Osteoblast (primary cell): ENCODE measurements around the gene CFAP43. TPM values are rescaled to one million over a fixed set of nuclear protein-coding genes. Genes with fewer than 3 reads are reported as not detected.
A peak's percentile ranks its signal among the peaks of the same experiment; 100 is the strongest.

Source experiments
- DNase-seq: peaks from one replicate; pipeline ENCODE4 v3.0.0; 2011; ENCODE audit warnings: low spot score, mixed read lengths; ENCODE audit not compliant: insufficient read length; ENCODE audit errors: missing footprints
- H2AFZ ChIP-seq: 2 replicates; pipeline ENCODE4 v1.6.0; 2011; ENCODE audit warnings: mild to moderate bottlenecking, low read length
- H3K27ac ChIP-seq: 2 replicates; pipeline ENCODE4 v1.5.1; 2011; ENCODE audit warnings: mild to moderate bottlenecking, low read depth, low read length, moderate library complexity
- H3K27me3 ChIP-seq: 2 replicates; pipeline ENCODE4 v1.6.0; 2012; ENCODE audit warnings: mild to moderate bottlenecking, control low read depth, inconsistent platforms, low read length, moderate library complexity; ENCODE audit not compliant: insufficient read depth
- H3K36me3 ChIP-seq: 2 replicates; pipeline ENCODE4 v1.5.1; 2011; ENCODE audit warnings: mild to moderate bottlenecking, low read length, control low read depth, moderate library complexity; ENCODE audit not compliant: insufficient read depth
- H3K4me1 ChIP-seq: 2 replicates; pipeline ENCODE4 v1.5.1; 2011; ENCODE audit warnings: mild to moderate bottlenecking, low read length, control low read depth, moderate library complexity; ENCODE audit not compliant: insufficient read depth
- H3K4me2 ChIP-seq: 2 replicates; pipeline ENCODE4 v1.6.0; 2011; ENCODE audit warnings: mild to moderate bottlenecking, low read length; ENCODE audit not compliant: insufficient read depth
- H3K4me3 ChIP-seq: fragments of 200-600 bp; sonication (generic); 3 replicates; pipeline ENCODE4 v1.5.1; 2012; ENCODE audit warnings: mild to moderate bottlenecking, low read length, inconsistent platforms; ENCODE audit not compliant: insufficient read depth
- H3K79me2 ChIP-seq: 2 replicates; pipeline ENCODE4 v1.6.0; 2012; ENCODE audit warnings: mild to moderate bottlenecking, low read length, control low read depth, inconsistent platforms; ENCODE audit not compliant: insufficient read depth
- H3K9me3 ChIP-seq: 2 replicates; pipeline ENCODE4 v1.5.1; 2011; ENCODE audit warnings: low read depth, low read length, control low read depth
- H4K20me1 ChIP-seq: 2 replicates; pipeline ENCODE4 v1.6.0; 2012; ENCODE audit warnings: mild to moderate bottlenecking, low read length, control low read depth; ENCODE audit not compliant: insufficient read depth
- CTCF ChIP-seq: IDR thresholded peaks from 2 replicates; pipeline ENCODE4 v1.5.1; 2011; ENCODE audit warnings: mild to moderate bottlenecking, low read depth, low read length, moderate library complexity; ENCODE audit errors: extremely low read depth
- total RNA-seq: library from RNA; depleted of rRNA; stranded (reverse); fragments of >200 nt; gene quantifications from 2 replicates; pipeline ENCODE4 v1.2.3, GENCODE V29; 2012

Gene CFAP43
- total RNA-seq, 1 donor: 0.36 TPM

- H3K4me3 ChIP-seq: no peak overlapping the region
- no peak for TF ChIP-seq CTCF
- no peak for DNase-seq
Observed at GRCh38 chr10:104143829-104144228, 88.3 kb downstream of the CFAP43 start.

GRCh38 chr10:104142081-104142480 lies 90.1 kb downstream of the CFAP43 start:
- Histone ChIP-seq H2AFZ (no peak overlapping the region), H3K4me1 (no peaks in the 10 kb centered on the region), H3K79me2 (no peaks in the 10 kb centered on the region), H4K20me1 (no peaks in the 10 kb centered on the region), H3K4me3 (no peak overlapping the region), H3K4me2 (no peak overlapping the region), H3K27me3 (peaks cover 24% of the 10 kb centered on the region), H3K27ac (no peak overlapping the region), H3K36me3 (no peaks in the 10 kb centered on the region), H3K9me3 (no peaks in the 10 kb centered on the region)
- no peak for DNase-seq
- no peak for TF ChIP-seq CTCF

More at GRCh38 chr10:104143829-104144228, 88.3 kb downstream of the CFAP43 start:
- no peak overlapping the region for H2AFZ ChIP-seq
- H3K4me2 ChIP-seq: no peak overlapping the region
- peaks cover 22% of the 10 kb centered on the region for H3K27me3 ChIP-seq
- no peaks in the 10 kb centered on the region for H3K9me3 ChIP-seq
- no peaks in the 10 kb centered on the region for H3K79me2 ChIP-seq
- H4K20me1 ChIP-seq: no peaks in the 10 kb centered on the region
- H3K27ac ChIP-seq: no peak overlapping the region
- H3K36me3 ChIP-seq: no peaks in the 10 kb centered on the region
- H3K4me1 ChIP-seq: no peaks in the 10 kb centered on the region

- no peak for DNase-seq
- TF ChIP-seq CTCF: peak; percentile 37
- H3K4me3 ChIP-seq: no peak overlapping the region
- H3K27ac ChIP-seq: no peak overlapping the region
- no peaks in the 10 kb centered on the region for H3K9me3 ChIP-seq
- no peaks in the 10 kb centered on the region for H3K4me1 ChIP-seq
- H2AFZ ChIP-seq: no peak overlapping the region
- no peaks in the 10 kb centered on the region for H4K20me1 ChIP-seq
- no peaks in the 10 kb centered on the region for H3K36me3 ChIP-seq
- H3K79me2 ChIP-seq: no peaks in the 10 kb centered on the region
- no peak overlapping the region for H3K4me2 ChIP-seq
- H3K27me3 ChIP-seq: peaks cover 11% of the 10 kb centered on the region
Observed at GRCh38 chr10:104139221-104139620, 92.9 kb downstream of the CFAP43 start.

- H3K27ac ChIP-seq: no peak overlapping the region
- no peaks in the 10 kb centered on the region for H3K4me1 ChIP-seq
- no peaks in the 10 kb centered on the region for H4K20me1 ChIP-seq
- TF ChIP-seq CTCF: no peak
- no peak overlapping the region for H3K4me2 ChIP-seq
- no peaks in the 10 kb centered on the region for H3K36me3 ChIP-seq
- H2AFZ ChIP-seq: no peak overlapping the region
- no peak overlapping the region for H3K4me3 ChIP-seq
- H3K9me3 ChIP-seq: no peaks in the 10 kb centered on the region
- no peak for DNase-seq
- H3K79me2 ChIP-seq: no peaks in the 10 kb centered on the region
- H3K27me3 ChIP-seq: peaks cover 11% of the 10 kb centered on the region
Observed at GRCh38 chr10:104138131-104138530, 94.0 kb downstream of the CFAP43 start.
